ENCODE results near the gene ZSCAN1.

ZSCAN1 gene

DNA sequence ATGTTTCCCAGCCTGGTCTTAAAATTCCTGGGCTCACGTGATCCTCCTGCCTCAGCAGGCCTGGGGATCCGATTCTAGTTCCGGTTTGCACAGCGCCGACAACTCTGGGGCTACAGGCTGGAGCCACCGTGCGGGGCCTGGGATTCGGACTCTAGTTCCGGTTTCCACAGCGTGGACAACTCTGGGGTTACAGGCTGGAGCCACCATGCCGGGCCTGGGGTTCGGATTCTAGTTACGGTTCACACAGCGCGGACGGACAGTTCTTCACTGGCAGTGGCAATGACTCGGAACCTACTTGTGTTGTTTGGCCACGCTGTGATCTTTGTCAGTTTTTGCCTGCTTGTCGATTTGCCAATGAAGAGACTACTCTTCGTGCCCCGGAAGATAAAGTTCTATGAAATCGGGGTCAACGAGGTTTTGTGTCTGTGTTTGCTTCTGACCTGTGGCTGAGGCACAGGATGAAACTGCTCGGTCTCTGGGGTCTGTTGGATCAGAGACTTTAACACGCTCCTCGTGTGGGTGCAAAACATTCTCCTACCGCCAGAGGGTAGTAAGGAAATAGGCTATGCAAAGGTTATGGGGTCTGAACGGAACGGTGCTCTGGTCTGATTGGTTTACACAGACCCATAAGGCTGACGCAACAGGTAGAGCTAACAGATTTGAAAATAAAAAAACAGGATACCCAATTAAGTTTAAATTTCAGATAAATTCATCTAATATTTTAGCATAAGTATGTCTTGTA is 12.1 kb upstream of the ZSCAN1 start:
- TF ChIP-seq CTCF (conservative IDR thresholded peaks at IDR 0.05; ENCODE audit: low read depth, low read length) = peak; percentile 46
- no peak overlapping the region for H3K4me3 ChIP-seq (ENCODE audit: low read length)
- DNase-seq (ENCODE audit: low read depth) = no peak

DNA sequence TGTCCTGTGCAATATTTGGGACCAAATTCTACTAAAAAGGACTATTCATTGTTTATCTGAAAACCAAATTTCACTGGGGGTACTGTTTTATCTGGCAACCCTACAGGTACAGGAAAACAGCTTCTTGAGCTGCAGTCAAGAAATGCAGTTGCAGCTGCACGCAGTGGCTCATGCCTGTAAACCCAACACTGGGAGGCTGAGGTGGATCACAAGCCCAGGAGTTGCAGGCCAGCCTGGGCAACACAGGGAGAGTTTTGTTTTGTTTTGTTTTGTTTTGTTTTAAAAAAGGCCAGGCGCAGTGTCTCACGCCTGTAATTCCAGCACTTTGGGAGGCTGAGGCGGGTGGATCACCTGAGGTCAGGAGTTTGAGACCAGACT is 11.6 kb upstream of the ZSCAN1 start:
- TF ChIP-seq CTCF (conservative IDR thresholded peaks at IDR 0.05; ENCODE audit: low read depth, low read length) = no peak
- no peak overlapping the region for H3K4me3 ChIP-seq (ENCODE audit: low read length)
- no peak for DNase-seq (ENCODE audit: low read depth)

GRCh38 chr19:58024661-58025060 is 9.2 kb upstream of the ZSCAN1 start:
- no peak overlapping the region for H3K4me3 ChIP-seq (ENCODE audit: low read length)
- DNase-seq (ENCODE audit: low read depth) = no peak
- no peak for TF ChIP-seq CTCF (conservative IDR thresholded peaks at IDR 0.05; ENCODE audit: low read depth, low read length)

DNA sequence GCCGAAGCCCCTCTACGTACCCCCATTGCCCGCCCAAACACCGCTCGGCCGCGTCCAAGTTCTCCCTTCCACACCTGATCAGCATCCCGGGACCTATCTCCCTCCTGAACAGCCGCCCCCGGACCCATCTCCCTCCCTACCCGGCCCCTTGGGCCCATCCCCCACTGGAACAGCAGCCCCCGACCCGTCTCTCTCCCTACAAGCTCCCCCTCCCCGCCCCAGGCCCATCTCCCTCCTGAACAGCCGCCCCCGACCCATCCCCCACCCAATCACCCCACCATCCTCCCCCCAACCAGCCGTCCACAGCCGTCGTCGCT is 610 bp downstream of the ZSCAN1 start:
- H3K4me3 ChIP-seq (ENCODE audit: low read length) = peak overlapping the region; percentile 40
- no peak for TF ChIP-seq CTCF (conservative IDR thresholded peaks at IDR 0.05; ENCODE audit: low read depth, low read length)
- DNase-seq (ENCODE audit: low read depth) = no peak

- no peak overlapping the region for H3K4me3 ChIP-seq (ENCODE audit: low read length)
- no peak for TF ChIP-seq CTCF (conservative IDR thresholded peaks at IDR 0.05; ENCODE audit: low read depth, low read length)
- DNase-seq (ENCODE audit: low read depth) = no peak
These were observed 2.0 kb downstream of the ZSCAN1 start for GRCh38 chr19:58035863-58036262.

GRCh38 chr19:58037927-58038687 is 4.3 kb downstream of the ZSCAN1 start:
- no peak for TF ChIP-seq CTCF (conservative IDR thresholded peaks at IDR 0.05; ENCODE audit: low read depth, low read length)
- DNase-seq (ENCODE audit: low read depth) = no peak
- no peak overlapping the region for H3K4me3 ChIP-seq (ENCODE audit: low read length)

- no peak for DNase-seq (ENCODE audit: low read depth)
- TF ChIP-seq CTCF (conservative IDR thresholded peaks at IDR 0.05; ENCODE audit: low read depth, low read length) = no peak
- no peak overlapping the region for H3K4me3 ChIP-seq (ENCODE audit: low read length)
These were observed 4.9 kb downstream of the ZSCAN1 start for GRCh38 chr19:58038688-58039204.
